Glomerular visceral epithelial cell (primary cell): ENCODE measurements around the gene DENND2C.

Experiments used
- DNase-seq: peaks from one replicate; pipeline ENCODE4 v3.0.0-alpha.2; 2016; ENCODE audit errors: extremely low spot score

Gene DENND2C

GRCh38 chr1:114547076-114547475 is 122.8 kb downstream of the DENND2C start:
- DNase-seq: no peak

- no peak for DNase-seq
Observed at GRCh38 chr1:114545796-114546195, 124.1 kb downstream of the DENND2C start.

GRCh38 chr1:114545315-114545714 is 124.5 kb downstream of the DENND2C start:
- DNase-seq: no peak

- DNase-seq: no peak
Observed at GRCh38 chr1:114540821-114541220, 129.0 kb downstream of the DENND2C start.

DNA sequence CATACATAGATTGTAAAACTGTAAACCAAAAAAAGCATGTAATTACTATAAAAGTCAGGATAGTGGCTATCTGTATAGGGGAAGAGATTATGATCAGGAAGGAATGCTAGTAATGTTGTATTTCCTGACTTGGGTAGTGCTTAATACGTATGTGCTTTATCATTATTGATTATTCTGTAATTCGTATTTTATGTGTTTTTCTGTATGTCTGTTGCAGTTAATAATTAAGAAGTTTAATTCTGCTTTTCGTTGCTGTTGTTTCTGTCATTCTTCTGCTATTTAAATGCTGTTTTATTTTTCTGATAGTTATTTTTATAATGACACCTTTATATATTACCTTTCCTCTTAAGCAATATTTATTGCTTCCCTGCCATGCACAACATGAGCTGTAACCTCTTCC is 129.6 kb downstream of the DENND2C start:
- DNase-seq: no peak

DNA sequence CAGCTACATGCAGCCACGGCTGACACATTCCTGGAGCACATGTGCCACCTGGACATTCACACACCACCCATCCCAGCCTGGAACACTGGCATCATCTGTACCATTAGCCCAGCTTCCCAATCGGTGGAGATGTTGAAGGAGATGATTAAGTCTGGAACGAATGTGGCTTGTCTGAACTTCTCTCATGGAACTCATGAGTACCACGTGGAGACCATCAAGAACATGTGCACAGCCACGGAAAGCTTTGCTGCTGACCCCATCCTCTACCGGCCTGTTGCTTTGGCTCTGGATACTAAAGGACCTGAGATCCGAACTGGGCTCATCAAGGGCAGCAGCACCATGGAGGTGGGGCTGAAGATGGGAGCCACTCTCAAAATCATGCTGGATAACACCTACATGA is 133.8 kb downstream of the DENND2C start:
- no peak for DNase-seq

- DNase-seq: no peak
Observed at GRCh38 chr1:114535401-114535800, 134.4 kb downstream of the DENND2C start.
